Measurements from ENCODE around the gene FOXD1. TPM values are rescaled to one million over a fixed set of nuclear protein-coding genes. Genes with fewer than 3 reads are reported as not detected.

Gene FOXD1
- total RNA-seq, 4 donors from 2014 or later: 2.4 to 13.9 (median 9.6) TPM; not detected in 1

- peak overlapping the region; percentile 27 to 56 for H3K4me3 ChIP-seq
- peak; percentile 5 for TF ChIP-seq POLR2AphosphoS5 (IDR thresholded peaks at IDR 0.05)
- TF ChIP-seq POLR2A (IDR thresholded peaks at IDR 0.05): no peak
- TF ChIP-seq EP300 (IDR thresholded peaks at IDR 0.05): no peak
- H3K9me3 ChIP-seq: no peaks in the 10 kb centered on the region
- H3K27ac ChIP-seq: peak overlapping the region in 3 of 4 donors; percentile 74 to 93 (median 89)
- H3K36me3 ChIP-seq: no peaks in the 10 kb centered on the region
- H3K27me3 ChIP-seq: peaks cover 97% of the 10 kb centered on the region
- ATAC-seq: peak; percentile 34
- WGBS, 2 donors (ENCODE audit: low coverage in 1 of 2): no CpG with 5 or more reads among the region's 127 CpGs
- peaks cover 0 to 41% (median 16%) of the 10 kb centered on the region in 3 donors for H3K4me1 ChIP-seq
These were observed 781 bp downstream of the FOXD1 start for GRCh38 chr5:73447530-73448462.

GRCh38 chr5:73446631-73447529 is 1.7 kb downstream of the FOXD1 start:
- peak overlapping the region in 3 of 4 donors; percentile 74 to 93 (median 79) for H3K27ac ChIP-seq
- no peaks in the 10 kb centered on the region for H3K36me3 ChIP-seq
- TF ChIP-seq POLR2AphosphoS5 (IDR thresholded peaks at IDR 0.05): no peak
- no peak for TF ChIP-seq CTCF (IDR thresholded peaks at IDR 0.05)
- no peak for TF ChIP-seq POLR2A (IDR thresholded peaks at IDR 0.05)
- no peak for TF ChIP-seq EP300 (IDR thresholded peaks at IDR 0.05)
- no peaks in the 10 kb centered on the region for H3K9me3 ChIP-seq
- peak overlapping the region; percentile 27 to 56 for H3K4me3 ChIP-seq
- ATAC-seq: peak; percentile 35
- H3K4me1 ChIP-seq: peaks cover 0 to 41% (median 16%) of the 10 kb centered on the region in 3 donors
- H3K27me3 ChIP-seq: peaks cover 97% of the 10 kb centered on the region
- 4% methylated on average over 19 of the region's 119 CpGs; no CpG with 5 or more reads in 1 of the 2 donors for WGBS, 2 donors (ENCODE audit: low coverage in 1 of 2)

- H3K4me3 ChIP-seq: peak overlapping the region in 1 of 2 donors; percentile 56
- ATAC-seq: no peak
- TF ChIP-seq EP300 (IDR thresholded peaks at IDR 0.05) (no peak), POLR2A (IDR thresholded peaks at IDR 0.05) (no peak), POLR2AphosphoS5 (IDR thresholded peaks at IDR 0.05) (no peak), CTCF (IDR thresholded peaks at IDR 0.05) (no peak)
- 22 to 51% methylated on average over 6 to 7 of the region's 7 CpGs for WGBS, 2 donors (ENCODE audit: low coverage in 1 of 2)
- H3K27me3 ChIP-seq: peaks cover 97% of the 10 kb centered on the region
- H3K36me3 ChIP-seq: no peaks in the 10 kb centered on the region
- peak overlapping the region in 2 of 4 donors; percentile 79 to 93 for H3K27ac ChIP-seq
- peaks cover 0 to 33% (median 9%) of the 10 kb centered on the region in 3 donors for H3K4me1 ChIP-seq
- H3K9me3 ChIP-seq: no peaks in the 10 kb centered on the region
These were observed 2.6 kb downstream of the FOXD1 start for GRCh38 chr5:73445665-73446630.

GRCh38 chr5:73444499-73445438 is 3.8 kb downstream of the FOXD1 start:
- H3K27me3 ChIP-seq: peaks cover 97% of the 10 kb centered on the region
- H3K27ac ChIP-seq: no peak overlapping the region
- no peak overlapping the region for H3K4me3 ChIP-seq
- H3K9me3 ChIP-seq: no peaks in the 10 kb centered on the region
- TF ChIP-seq POLR2A (IDR thresholded peaks at IDR 0.05) (no peak), CTCF (IDR thresholded peaks at IDR 0.05) (no peak), POLR2AphosphoS5 (IDR thresholded peaks at IDR 0.05) (no peak), EP300 (IDR thresholded peaks at IDR 0.05) (no peak)
- no peak for ATAC-seq
- peaks cover 0 to 28% (median 9%) of the 10 kb centered on the region in 3 donors for H3K4me1 ChIP-seq
- H3K36me3 ChIP-seq: no peaks in the 10 kb centered on the region
- WGBS, 2 donors (ENCODE audit: low coverage in 1 of 2): 19 to 57% methylated on average over 26 to 36 of the region's 43 CpGs
